Prostate gland (tissue), 2 donors: ENCODE data around the gene ADGRL3.

Experiments
- POLR2A ChIP-seq: fragments of 450-650 bp; IDR thresholded peaks from one replicate; pipeline ENCODE4 v1.6.1; 2016; ENCODE audit warnings: antibody characterized with exemption, mild to moderate bottlenecking
- POLR2AphosphoS5 ChIP-seq: sonication (generic); formaldehyde crosslinking; IDR thresholded peaks from one replicate; pipeline ENCODE4 v1.6.1; 2017; ENCODE audit warnings: antibody characterized with exemption
- TF ChIP-seq, protein P1 (sequence below), 4 experiments: fragments of 200-600 bp in 2 of 4; fragments of 450-650 bp in 2 of 4; sonication (generic) in 2 of 4; IDR thresholded peaks; 1 replicate in 3 of 4; 2 replicates in 1 of 4; pipeline ENCODE4 v1.5.1; 2016 to 2019; ENCODE audit warnings: antibody characterized with exemption in 4 of 4, mild to moderate bottlenecking in 2 of 4, moderate library complexity in 2 of 4

GRCh38 chr4:61359301-61359700 lies 159.2 kb downstream of the ADGRL3 start:
- TF ChIP-seq, protein P1, sequence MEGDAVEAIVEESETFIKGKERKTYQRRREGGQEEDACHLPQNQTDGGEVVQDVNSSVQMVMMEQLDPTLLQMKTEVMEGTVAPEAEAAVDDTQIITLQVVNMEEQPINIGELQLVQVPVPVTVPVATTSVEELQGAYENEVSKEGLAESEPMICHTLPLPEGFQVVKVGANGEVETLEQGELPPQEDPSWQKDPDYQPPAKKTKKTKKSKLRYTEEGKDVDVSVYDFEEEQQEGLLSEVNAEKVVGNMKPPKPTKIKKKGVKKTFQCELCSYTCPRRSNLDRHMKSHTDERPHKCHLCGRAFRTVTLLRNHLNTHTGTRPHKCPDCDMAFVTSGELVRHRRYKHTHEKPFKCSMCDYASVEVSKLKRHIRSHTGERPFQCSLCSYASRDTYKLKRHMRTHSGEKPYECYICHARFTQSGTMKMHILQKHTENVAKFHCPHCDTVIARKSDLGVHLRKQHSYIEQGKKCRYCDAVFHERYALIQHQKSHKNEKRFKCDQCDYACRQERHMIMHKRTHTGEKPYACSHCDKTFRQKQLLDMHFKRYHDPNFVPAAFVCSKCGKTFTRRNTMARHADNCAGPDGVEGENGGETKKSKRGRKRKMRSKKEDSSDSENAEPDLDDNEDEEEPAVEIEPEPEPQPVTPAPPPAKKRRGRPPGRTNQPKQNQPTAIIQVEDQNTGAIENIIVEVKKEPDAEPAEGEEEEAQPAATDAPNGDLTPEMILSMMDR (IDR thresholded peaks at IDR 0.05), result no peak
- TF ChIP-seq POLR2AphosphoS5 (no peak), POLR2A (no peak)
